Liver (tissue), 3 donors: ENCODE results near the gene LLGL2.

ENCODE experiments used
- CTCF ChIP-seq: fragments of 150-350 bp; IDR thresholded peaks from 2 replicates; pipeline ENCODE4 v1.5.1; 2017; ENCODE audit warnings: improper control_type of control experiment, low read depth, low read length; ENCODE audit not compliant: missing input control
- EGR1 ChIP-seq, 2 donors: IDR thresholded peaks; 2 replicates each; pipeline ENCODE4 v1.6.1; 2016 to 2018; ENCODE audit warnings: antibody characterized with exemption in 2 of 2, low read depth in 2 of 2
- FOXA1 ChIP-seq: IDR thresholded peaks from 2 replicates; pipeline ENCODE4 v1.6.1; 2016; ENCODE audit warnings: antibody characterized with exemption
- HNF4G ChIP-seq: IDR thresholded peaks from 2 replicates; pipeline ENCODE4 v1.6.1; 2016; ENCODE audit warnings: antibody characterized with exemption
- JUND ChIP-seq, 2 donors: IDR thresholded peaks; 2 replicates each; pipeline ENCODE4 v1.6.1; 2016; ENCODE audit warnings: antibody characterized with exemption in 2 of 2
- MAX ChIP-seq: IDR thresholded peaks from 2 replicates; pipeline ENCODE4 v1.6.1; 2016; ENCODE audit warnings: antibody characterized with exemption
- NR2F2 ChIP-seq: IDR thresholded peaks from 2 replicates; pipeline ENCODE4 v1.6.1; 2016; ENCODE audit warnings: antibody characterized with exemption
- RAD21 ChIP-seq, 2 donors: IDR thresholded peaks; 2 replicates each; pipeline ENCODE4 v1.6.1; 2016; ENCODE audit warnings: antibody characterized with exemption in 2 of 2, mild to moderate bottlenecking in 2 of 2
- SP1 ChIP-seq: IDR thresholded peaks from 2 replicates; pipeline ENCODE4 v1.6.1; 2018; ENCODE audit warnings: antibody characterized with exemption, mild to moderate bottlenecking
- YY1 ChIP-seq: IDR thresholded peaks from 2 replicates; pipeline ENCODE4 v1.6.1; 2016; ENCODE audit warnings: antibody characterized with exemption, mild to moderate bottlenecking
- donor health status: healthy.
- donor health status: healthy.

DNA sequence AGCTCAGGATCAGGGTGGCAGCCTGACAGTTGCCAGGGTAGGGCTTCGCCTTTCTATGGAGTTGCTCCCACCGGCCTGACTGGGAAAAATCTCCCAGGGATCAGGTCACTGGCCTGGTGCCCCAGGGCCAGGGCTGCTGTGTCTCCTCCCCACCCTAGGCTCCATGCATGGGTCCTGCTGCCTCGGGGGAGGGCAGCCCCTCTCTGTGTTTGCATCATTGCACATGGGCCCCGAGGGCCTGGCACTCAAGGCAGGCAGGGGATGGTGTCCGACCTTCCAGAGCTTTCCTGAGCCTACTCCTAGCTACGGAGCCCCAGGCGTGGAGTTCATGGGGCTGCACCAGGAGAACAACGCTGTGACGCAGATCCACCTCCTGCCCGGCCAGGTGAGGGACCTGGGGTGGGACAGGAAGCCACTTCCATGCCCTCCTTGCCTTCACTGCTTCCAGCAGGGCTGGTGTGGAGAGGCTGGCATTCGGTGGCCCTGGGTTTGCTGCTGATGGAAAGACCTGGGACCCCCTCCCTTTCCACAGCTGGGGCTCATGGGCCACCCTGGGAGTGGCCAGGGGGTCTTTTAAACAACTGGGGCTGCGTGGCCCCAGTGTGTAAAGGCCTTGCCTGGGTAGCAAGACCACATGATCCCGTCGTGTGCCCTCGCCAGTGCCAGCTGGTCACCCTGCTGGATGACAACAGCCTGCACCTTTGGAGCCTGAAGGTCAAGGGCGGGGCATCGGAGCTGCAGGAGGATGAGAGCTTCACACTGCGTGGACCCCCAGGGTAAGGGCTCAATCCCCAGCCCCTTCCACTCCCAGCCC is 32.6 kb downstream of the LLGL2 start:
- TF ChIP-seq MAX (no peak), JUND (IDR thresholded peaks at IDR 0.05) (peak in 1 of 2 donors; percentile 32), CTCF (no peak), EGR1 (IDR thresholded peaks at IDR 0.05; ENCODE audit: low read depth in 2 of 2) (no peak), FOXA1 (no peak), SP1 (no peak), NR2F2 (no peak), RAD21 (IDR thresholded peaks at IDR 0.05) (no peak), YY1 (no peak), HNF4G (no peak)
